GM21619 (cell line): ENCODE results near the gene SBF2.
A peak's percentile ranks its signal among the peaks of the same experiment; 100 is the strongest.

Experiments used
- ATAC-seq: cut with Tn5 transposase; IDR thresholded peaks from one replicate; pipeline ENCODE4 v1.9.1; 2021; ENCODE audit not compliant: unreplicated experiment

The SBF2 gene

GRCh38 chr11:10023212-10023611 is 270.8 kb downstream of the SBF2 start:
- no peak for ATAC-seq

DNA sequence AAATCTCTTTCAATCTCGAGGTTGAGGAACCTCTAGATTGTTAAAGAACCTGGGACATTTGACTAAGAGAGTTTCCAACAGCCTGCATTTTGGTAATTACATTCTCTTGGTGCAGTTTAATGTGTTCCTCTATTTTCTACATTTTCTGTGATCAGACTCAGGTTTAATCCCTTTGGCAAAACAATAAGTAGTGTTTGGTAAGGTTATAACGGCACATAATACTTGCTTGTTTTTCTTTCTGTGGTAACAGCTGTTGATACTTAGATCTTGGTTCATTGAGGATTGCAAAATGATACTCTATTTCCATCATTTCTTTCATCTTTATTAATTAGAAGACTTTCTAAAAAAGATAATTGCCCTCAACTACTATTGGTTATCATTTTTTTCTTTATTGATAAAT is 271.3 kb downstream of the SBF2 start:
- no peak for ATAC-seq

DNA sequence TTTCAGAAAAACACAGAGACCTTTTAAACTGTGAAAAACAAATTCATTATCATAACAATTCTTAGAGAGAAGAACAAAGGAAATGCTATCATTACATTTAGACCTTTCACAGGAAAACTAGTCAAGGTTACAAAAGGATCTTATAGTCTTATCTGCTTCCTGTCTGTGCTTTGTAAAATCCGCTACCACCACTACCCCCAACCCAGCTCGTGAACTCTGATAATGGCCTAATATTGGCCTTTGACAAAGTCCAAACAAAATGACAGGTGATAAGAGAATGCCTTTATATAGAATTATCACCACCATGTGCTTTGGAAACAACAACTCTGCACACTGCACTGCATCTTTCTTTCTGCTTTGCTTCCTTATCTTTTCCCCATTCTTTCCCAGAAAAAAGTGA is 272.5 kb downstream of the SBF2 start:
- ATAC-seq = no peak

GRCh38 chr11:10019906-10020682 is 273.9 kb downstream of the SBF2 start:
- no peak for ATAC-seq

DNA sequence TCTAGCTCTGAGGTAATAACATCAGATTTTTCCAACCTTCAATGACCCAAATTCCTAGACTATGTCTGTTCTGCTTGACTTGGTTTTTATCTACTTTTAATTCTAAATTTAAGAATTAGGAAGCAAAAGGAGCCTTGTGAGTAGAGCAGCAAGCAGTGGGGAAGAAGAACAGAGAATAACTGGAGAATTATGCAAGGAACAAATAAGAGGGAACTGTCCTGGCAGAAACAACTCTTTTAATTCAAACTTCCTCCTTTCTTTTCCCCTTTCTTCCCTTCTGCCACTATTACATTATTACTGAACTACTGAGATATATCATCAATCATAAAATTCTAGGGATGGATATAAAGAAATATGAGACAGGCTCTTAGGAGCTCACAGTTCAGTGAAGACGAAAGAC is 276.1 kb downstream of the SBF2 start:
- ATAC-seq = no peak

DNA sequence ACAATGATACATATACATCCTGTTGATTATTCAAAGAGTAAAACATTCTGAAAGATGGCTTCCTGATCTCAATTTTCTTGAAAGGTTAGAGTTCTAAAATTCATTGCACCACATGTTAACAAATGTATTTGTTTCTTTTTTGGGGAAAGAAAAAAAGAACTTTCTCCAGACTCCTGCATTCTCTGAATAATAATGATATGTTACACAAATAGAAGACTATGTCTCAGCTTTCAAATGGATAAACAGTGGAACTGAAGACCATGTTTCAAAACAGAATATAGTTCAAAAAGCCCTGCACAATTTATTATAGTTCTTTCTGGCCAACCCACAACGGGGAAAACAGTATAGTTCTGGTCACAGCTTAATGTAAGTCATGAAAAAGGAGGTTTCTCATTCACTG is 277.0 kb downstream of the SBF2 start:
- ATAC-seq = no peak

- no peak for ATAC-seq
Observed at GRCh38 chr11:10012068-10012467, 282.0 kb downstream of the SBF2 start.

GRCh38 chr11:10005955-10006525 is 288.0 kb downstream of the SBF2 start:
- no peak for ATAC-seq

GRCh38 chr11:10004526-10005113 is 289.4 kb downstream of the SBF2 start:
- no peak for ATAC-seq

- ATAC-seq = no peak
Observed at GRCh38 chr11:10002221-10002620, 291.8 kb downstream of the SBF2 start.

GRCh38 chr11:9992306-9992705 is 301.7 kb downstream of the SBF2 start:
- no peak for ATAC-seq

- ATAC-seq = no peak
Observed at GRCh38 chr11:9990221-9990973, 303.6 kb downstream of the SBF2 start.

GRCh38 chr11:9987303-9987702 is 306.7 kb downstream of the SBF2 start:
- peak; percentile 44 for ATAC-seq

GRCh38 chr11:9982796-9983579 is 311.0 kb downstream of the SBF2 start:
- ATAC-seq = no peak

- ATAC-seq = no peak
Observed at GRCh38 chr11:9982127-9982795, 311.8 kb downstream of the SBF2 start.

- no peak for ATAC-seq
Observed at GRCh38 chr11:9980931-9981330, 313.1 kb downstream of the SBF2 start.

- ATAC-seq = no peak
Observed at GRCh38 chr11:9977554-9977953, 316.5 kb downstream of the SBF2 start.

GRCh38 chr11:9974375-9974774 is 319.6 kb downstream of the SBF2 start:
- no peak for ATAC-seq

GRCh38 chr11:9973921-9974320 is 320.1 kb downstream of the SBF2 start:
- ATAC-seq = no peak

DNA sequence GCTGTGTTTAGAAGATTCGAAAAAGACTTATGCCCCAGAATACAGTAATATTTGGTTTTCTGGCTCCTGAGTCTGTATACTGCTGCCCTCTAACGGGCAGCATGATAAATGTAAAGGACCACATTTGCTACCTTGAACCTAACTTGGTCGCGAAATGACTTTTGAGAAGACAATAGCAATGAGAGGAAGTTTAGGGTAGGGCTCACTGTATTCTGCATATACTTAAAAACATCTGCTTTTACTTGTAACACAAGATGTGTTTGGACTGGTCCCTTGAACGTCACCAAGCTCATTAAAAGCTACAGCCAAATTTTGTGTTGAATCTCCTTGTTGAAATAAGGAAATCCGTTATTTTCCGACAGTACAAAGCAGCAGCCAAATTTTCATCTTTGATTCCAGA is 321.0 kb downstream of the SBF2 start:
- peak; percentile 70 for ATAC-seq
